Kidney capillary endothelial cell (primary cell): ENCODE data around the gene HYCC1.
A peak's percentile ranks its signal among the peaks of the same experiment; 100 is the strongest.
"Not testable (repeated sequence)": the region's sequence is repeated elsewhere in the genome, so short reads cannot be mapped to it uniquely, and the experiment has no call there.

Experiments used
- DNase-seq: peaks from one replicate; pipeline ENCODE4 v3.0.0-alpha.2; 2018; ENCODE audit warnings: low spot score

Gene HYCC1

DNA sequence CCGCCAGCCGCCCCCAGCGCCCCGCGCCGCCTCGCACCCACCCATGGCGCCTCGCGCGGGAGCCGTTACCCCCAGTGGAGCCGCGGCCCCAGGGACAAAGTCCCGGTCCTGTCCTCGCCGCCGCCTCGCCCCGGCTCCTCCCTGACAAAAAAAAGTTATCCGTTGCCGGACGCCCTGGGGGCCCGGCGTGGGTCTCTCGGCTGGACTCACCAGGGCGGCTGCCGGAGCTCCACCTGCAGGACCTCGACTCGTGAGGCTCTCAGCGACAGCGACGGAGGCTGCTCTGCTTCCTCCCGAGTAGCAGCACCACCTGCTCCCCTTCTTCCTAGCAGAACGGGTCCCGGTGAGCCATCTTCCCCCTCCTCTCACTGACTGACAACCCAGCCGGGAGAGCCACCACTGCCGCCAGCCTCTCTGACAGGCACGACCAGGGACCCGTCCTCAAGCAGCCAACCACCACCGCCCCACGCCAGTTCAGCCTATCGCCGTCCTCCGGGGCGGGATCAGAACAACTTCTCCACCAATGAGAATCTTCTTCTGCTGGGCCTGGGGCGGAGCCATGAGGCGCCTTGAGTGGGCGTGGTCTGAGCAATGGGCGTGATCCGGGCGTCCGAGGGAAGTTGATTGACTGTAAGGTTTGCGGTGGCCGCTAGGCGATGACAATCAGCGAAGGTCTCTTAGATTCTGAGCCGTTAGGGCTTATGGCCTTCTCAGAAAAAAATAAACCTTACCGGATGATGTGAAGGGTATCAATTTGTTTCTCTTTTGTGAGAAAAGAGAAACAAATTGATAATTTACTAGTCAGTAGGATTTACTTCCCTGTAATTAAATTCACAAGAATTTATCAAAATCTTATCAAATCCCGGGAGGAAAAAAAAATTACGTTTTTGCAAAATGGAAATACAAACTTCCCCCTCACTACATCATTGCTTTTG lies at the start of gene HYCC1:
HYCC1 (minus strand) TSS at position 416 of the 935 bp plus-strand sequence. CDS start 23,019 bp downstream, outside the sequence.
- DNase-seq, result peak; percentile 97

GRCh38 chr7:23062452-23062851 lies 48.5 kb upstream of the HYCC1 start:
- no peak for DNase-seq

DNA sequence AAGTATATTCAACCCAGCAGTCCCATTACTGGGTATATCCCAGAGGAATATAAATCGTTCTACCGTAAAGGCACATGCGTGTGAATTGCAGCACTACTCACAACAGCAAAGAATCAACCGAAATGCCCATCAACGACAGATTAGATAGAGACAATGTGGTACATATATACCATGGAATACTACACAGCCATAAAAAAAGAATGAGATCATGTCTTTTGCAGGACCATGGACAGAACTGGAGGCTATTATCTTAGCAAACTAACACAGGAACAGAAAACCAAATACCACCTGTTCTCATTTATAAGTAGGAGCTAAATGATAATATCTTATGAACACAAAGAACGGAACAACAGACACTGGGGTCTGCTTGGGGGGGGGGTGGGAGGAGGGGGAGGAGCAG lies 47.4 kb upstream of the HYCC1 start:
- no peak for DNase-seq

DNA sequence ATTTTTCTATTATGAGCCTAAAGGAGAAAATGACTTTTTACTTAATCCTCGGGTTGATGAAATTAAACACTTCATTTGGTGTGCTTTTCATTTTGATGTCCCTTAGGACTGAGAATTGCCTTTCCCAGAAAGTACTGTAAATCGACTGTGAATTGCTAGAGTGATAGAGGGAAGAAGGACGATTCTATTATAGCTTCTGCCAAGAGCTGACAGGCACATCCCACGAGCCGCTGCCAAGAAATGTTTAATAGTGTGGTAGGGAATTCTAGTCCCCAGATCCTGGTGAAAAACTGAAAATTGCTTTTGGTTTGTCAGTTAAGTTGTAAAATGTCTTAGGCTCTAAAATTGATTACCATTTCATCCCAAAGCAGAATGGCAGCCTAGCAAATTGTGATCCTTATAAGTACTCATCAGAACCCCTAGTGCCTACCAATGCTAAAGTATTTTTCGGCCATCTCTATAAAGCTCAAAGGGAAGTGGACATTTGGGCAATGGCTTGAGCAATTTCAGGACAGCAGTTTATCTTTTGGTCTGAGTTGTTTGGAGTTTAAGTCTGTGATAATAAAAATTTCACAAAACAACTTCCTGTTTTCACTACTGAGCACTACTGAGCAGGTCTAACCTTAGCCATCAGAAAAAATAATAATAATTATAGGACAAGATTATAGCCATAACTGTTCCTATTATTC lies 44.6 kb upstream of the HYCC1 start:
- DNase-seq, result no peak

GRCh38 chr7:23055582-23056178 lies 41.8 kb upstream of the HYCC1 start:
- DNase-seq, result peak; percentile 71

GRCh38 chr7:23051124-23051485 lies 37.2 kb upstream of the HYCC1 start:
- DNase-seq, result not testable (repeated sequence)

GRCh38 chr7:23046336-23046735 lies 32.4 kb upstream of the HYCC1 start:
- DNase-seq, result not testable (repeated sequence)

GRCh38 chr7:23045086-23045485 lies 31.2 kb upstream of the HYCC1 start:
- not testable (repeated sequence) for DNase-seq

DNA sequence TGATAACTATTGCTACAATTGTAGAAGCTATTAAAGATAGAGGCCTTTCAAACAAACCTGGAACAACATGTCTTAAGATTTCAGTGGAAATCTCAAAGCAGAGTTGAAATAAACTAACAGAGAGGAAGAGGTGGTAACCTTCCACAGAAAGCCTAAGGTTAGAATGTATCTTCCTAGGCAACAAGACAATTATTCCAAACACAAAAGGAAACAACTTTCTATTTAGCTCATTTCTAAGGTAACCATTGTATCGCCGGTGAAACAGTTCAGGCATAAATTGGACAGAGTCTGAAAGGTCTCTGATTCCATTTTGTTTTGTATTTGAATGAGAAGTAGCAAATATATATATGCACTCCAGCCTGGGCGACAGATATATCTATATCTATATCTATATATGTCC lies 30.7 kb upstream of the HYCC1 start:
- no peak for DNase-seq

DNA sequence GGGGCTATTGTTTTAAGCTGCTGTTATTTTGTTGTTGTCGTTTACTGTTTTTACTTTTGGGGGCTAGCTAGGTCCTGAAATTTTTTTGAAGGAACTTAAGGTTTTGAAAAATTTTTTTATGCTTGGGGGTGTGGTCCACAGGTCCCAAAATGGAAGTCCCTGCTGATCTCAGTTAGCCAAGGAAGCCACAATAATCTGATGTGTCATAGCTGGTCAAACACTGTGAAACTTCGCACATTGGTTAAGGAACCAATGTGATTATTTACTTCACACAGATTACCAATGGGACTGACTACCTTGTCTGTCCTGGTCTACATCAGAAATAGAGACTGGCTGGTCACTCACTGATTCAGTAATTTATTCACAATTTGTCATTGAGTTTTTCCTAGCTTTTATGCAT lies 29.5 kb upstream of the HYCC1 start:
- DNase-seq, result no peak

DNA sequence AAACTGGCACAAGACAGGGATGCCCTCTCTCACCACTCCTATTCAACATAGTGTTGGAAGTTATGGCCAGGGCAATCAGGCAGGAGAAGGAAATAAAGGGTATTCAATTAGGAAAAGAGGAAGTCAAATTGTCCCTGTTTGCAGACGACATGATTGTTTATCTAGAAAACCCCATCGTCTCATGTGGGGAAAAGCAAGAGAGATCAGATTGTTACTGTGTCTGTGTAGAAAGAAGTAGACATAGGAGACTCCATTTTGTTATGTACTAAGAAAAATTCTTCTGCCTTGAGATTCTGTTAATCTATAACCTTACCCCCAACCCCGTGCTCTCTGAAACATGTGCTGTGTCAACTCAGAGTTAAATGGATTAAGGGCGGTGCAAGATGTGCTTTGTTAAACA lies 25.7 kb upstream of the HYCC1 start:
- DNase-seq, result not testable (repeated sequence)

GRCh38 chr7:23035542-23036371 lies 21.8 kb upstream of the HYCC1 start:
- DNase-seq, result not testable (repeated sequence)

DNA sequence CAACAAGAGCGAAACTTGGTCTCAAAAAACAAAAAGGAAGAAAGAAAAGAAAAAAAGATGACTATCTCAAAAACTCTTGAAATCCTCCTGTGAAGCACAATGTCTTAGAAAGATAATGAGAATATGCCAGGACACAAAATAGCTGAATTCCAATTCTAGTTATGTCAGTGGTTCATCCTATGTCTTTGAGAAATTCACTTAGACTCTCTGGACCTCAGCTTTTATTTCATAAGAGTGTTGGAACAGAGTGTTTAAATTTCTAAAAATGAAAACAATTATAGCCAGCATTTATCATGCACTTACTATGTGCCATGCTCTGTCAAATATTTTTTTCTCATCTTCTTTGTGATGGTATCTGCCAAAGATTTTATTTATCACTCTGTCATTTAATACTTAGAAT lies 13.3 kb upstream of the HYCC1 start:
- DNase-seq, result no peak

- no peak for DNase-seq
Observed at GRCh38 chr7:23026164-23026563, 12.2 kb upstream of the HYCC1 start.

GRCh38 chr7:23024454-23024853 lies 10.5 kb upstream of the HYCC1 start:
- DNase-seq, result no peak

GRCh38 chr7:23022851-23023250 lies 8.9 kb upstream of the HYCC1 start:
- DNase-seq, result no peak

DNA sequence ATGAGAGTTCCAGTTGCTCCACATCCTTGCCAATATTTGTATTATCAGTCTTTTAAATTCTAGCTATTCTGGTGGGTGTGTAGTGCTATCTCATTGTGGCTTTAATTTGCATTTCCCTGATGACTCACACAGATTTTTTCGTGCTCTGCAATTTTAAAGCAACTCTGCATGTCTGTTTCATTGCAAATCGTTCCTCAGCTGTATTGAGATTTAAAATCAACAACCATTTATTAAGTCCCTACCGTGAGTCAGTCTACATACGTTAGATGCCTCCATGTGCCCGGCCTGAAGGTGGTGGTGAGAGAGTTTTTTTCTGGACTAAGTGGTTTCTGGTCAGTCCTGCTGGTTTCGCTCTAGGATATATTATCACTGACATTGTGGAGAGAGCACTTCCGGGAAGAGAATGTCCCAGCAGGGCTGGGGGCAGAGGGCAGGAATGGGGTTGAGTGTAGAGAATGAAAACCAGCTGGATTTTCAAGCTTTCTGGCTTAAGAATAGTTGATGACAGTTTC lies 8.4 kb upstream of the HYCC1 start:
- DNase-seq, result no peak

DNA sequence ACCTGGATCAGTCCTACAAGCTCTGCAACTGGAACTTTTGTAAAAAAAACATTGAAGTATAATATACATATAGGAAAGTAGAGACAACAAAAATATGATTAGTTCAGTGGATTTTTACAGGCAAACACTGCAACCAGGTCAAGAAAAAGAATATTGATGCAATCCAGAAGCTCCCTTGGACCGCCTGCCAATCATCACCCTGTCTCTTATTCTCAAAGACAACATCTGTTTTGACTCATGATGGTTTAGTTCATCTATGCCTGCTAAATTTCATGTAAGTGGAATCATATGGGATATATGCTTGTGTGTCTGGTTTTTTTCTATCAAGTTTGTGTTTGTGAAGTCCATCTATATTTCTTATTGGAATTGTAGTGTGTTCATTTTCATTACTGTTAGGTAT lies 7.7 kb upstream of the HYCC1 start:
- DNase-seq, result no peak

GRCh38 chr7:23020742-23021401 lies 6.9 kb upstream of the HYCC1 start:
- DNase-seq, result peak; percentile 49

GRCh38 chr7:23018750-23019149 lies 4.8 kb upstream of the HYCC1 start:
- DNase-seq, result peak; percentile 63

DNA sequence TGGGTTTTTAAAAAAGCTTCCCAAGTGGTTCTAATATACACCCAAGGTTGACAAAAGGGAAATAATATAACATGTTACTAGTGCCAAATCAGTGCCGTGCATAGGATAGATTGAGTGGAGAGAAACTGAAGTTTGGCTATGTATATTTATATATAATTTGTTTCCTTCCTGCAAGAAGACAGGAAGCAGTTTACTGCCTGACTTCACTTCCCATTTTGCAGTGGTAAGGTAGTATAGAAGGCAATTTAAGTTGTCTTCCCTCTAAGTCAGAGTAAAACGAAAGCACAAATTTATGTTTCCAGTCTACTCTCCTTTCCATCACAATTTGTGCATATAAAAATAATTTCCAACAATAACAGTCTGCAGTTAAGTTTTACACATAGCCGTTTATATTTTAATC lies 3.4 kb upstream of the HYCC1 start:
- no peak for DNase-seq
